Measurements from ENCODE around the gene ZBTB7C. TPM values are rescaled to one million over a fixed set of nuclear protein-coding genes. Genes with fewer than 3 reads are reported as not detected.

The ZBTB7C gene
- polyA plus RNA-seq, 1 donor (not counting 4 experiments of a cell fraction or from before 2014, with no cell fraction given): 0.58 TPM

DNA sequence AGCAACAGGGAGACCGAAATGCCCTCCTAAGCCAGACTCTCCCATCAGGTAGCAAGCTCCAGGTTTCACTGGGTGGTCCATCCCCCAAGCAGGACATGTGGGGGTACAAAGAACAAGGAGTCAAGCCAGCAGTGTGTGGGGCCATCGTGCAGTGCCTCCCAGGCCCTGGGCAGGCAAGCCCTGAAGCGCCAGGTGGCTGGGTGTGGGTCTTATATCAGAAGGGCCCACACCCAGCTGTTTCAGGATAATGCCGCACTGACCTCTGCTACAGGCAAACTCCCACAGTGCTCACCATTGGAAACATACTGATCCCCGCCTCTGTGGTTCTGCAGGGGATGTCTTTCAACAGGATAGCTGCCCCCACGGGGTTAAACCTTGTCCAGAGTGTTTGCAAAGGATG lies 304.5 kb downstream of the ZBTB7C start:
- DNase-seq (ENCODE audit: low read depth, low spot score): no peak
- Histone ChIP-seq H2AFZ (ENCODE audit: control insufficient read depth, low read length) (no peak overlapping the region), H3K9me1 (ENCODE audit: control insufficient read depth, extremely low read depth, insufficient read depth, low read length) (no peaks in the 10 kb centered on the region), H3K79me2 (ENCODE audit: control insufficient read depth, insufficient read depth, low read length) (no peaks in the 10 kb centered on the region), H3K9me3 (ENCODE audit: control insufficient read depth, low read depth, low read length) (no peaks in the 10 kb centered on the region), H3K36me3 (ENCODE audit: control insufficient read depth in 2 of 2, extremely low read depth in 1 of 2, insufficient read depth in 2 of 2, low read length in 2 of 2) (no peaks in the 10 kb centered on the region), H3K4me1 (ENCODE audit: control insufficient read depth, extremely low read depth, insufficient read depth, low read length) (no peaks in the 10 kb centered on the region), H3K27ac (ENCODE audit: control insufficient read depth, insufficient read depth, low read length) (no peak overlapping the region), H3K4me3 (ENCODE audit: control insufficient read depth in 2 of 3, extremely low read depth in 1 of 3, insufficient read depth in 2 of 3, low read depth in 1 of 3, low read length in 3 of 3) (no peak overlapping the region), H3K27me3 (ENCODE audit: control insufficient read depth, extremely low read depth, insufficient read depth, low read length) (peaks cover 28% of the 10 kb centered on the region), H3K4me2 (ENCODE audit: control insufficient read depth, extremely low read depth, insufficient read depth, low read depth, low read length) (no peak overlapping the region), H4K20me1 (ENCODE audit: control insufficient read depth, extremely low read depth, insufficient read depth, low read length) (no peaks in the 10 kb centered on the region), H3K9ac (ENCODE audit: control insufficient read depth, extremely low read depth, insufficient read depth, low read length) (no peak overlapping the region)
- no peak for FAIRE-seq
- TF ChIP-seq, protein P1, sequence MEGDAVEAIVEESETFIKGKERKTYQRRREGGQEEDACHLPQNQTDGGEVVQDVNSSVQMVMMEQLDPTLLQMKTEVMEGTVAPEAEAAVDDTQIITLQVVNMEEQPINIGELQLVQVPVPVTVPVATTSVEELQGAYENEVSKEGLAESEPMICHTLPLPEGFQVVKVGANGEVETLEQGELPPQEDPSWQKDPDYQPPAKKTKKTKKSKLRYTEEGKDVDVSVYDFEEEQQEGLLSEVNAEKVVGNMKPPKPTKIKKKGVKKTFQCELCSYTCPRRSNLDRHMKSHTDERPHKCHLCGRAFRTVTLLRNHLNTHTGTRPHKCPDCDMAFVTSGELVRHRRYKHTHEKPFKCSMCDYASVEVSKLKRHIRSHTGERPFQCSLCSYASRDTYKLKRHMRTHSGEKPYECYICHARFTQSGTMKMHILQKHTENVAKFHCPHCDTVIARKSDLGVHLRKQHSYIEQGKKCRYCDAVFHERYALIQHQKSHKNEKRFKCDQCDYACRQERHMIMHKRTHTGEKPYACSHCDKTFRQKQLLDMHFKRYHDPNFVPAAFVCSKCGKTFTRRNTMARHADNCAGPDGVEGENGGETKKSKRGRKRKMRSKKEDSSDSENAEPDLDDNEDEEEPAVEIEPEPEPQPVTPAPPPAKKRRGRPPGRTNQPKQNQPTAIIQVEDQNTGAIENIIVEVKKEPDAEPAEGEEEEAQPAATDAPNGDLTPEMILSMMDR (optimal IDR thresholded peaks at IDR 0.05 in 1 of 3, IDR thresholded peaks at IDR 0.05 in 1 of 3, conservative IDR thresholded peaks at IDR 0.05 in 1 of 3; ENCODE audit: extremely low read depth in 1 of 3, insufficient read depth in 2 of 3, low read length in 3 of 3): no peak
- TF ChIP-seq EZH2 (IDR thresholded peaks at IDR 0.05; ENCODE audit: low read length): no peak
- dilution Hi-C loops (cut with MboI; ENCODE audit: extremely low pct_ligation_motif_present, low sequenced_read_pairs): no loop called here

DNA sequence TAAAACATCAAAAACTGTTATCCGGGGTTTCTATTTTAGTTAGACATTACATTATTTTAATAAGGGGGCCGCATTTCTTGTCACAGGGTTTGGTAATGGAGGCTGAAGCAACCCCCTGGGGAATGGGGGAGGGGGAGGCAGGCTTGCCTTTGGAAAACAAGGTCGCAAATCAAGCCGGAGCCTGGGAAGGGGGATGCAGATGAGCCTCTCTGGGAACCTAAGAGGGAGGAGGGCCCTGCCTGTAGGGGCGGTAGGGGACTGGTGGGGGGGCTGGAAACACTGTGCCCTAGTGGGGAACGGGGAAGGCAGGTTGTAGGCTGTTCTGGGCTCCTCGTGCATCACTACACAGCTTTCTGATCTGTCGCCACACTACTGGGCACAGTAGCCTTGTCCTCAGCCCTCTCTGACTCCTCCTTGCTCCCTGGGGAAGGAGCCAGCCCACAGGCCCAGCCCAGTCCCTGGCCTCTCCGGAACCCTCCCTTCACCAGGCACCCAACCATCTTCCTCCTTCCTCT lies 308.5 kb downstream of the ZBTB7C start:
- Histone ChIP-seq H3K27ac (ENCODE audit: control insufficient read depth, insufficient read depth, low read length) (no peak overlapping the region), H3K36me3 (ENCODE audit: control insufficient read depth in 2 of 2, extremely low read depth in 1 of 2, insufficient read depth in 2 of 2, low read length in 2 of 2) (no peaks in the 10 kb centered on the region), H3K9me1 (ENCODE audit: control insufficient read depth, extremely low read depth, insufficient read depth, low read length) (no peaks in the 10 kb centered on the region), H2AFZ (ENCODE audit: control insufficient read depth, low read length) (no peak overlapping the region), H3K4me2 (ENCODE audit: control insufficient read depth, extremely low read depth, insufficient read depth, low read depth, low read length) (no peak overlapping the region), H4K20me1 (ENCODE audit: control insufficient read depth, extremely low read depth, insufficient read depth, low read length) (no peaks in the 10 kb centered on the region), H3K79me2 (ENCODE audit: control insufficient read depth, insufficient read depth, low read length) (no peaks in the 10 kb centered on the region), H3K27me3 (ENCODE audit: control insufficient read depth, extremely low read depth, insufficient read depth, low read length) (peaks cover 6% of the 10 kb centered on the region), H3K9ac (ENCODE audit: control insufficient read depth, extremely low read depth, insufficient read depth, low read length) (no peak overlapping the region), H3K4me1 (ENCODE audit: control insufficient read depth, extremely low read depth, insufficient read depth, low read length) (peaks cover 13% of the 10 kb centered on the region), H3K9me3 (ENCODE audit: control insufficient read depth, low read depth, low read length) (no peaks in the 10 kb centered on the region), H3K4me3 (ENCODE audit: control insufficient read depth in 2 of 3, extremely low read depth in 1 of 3, insufficient read depth in 2 of 3, low read depth in 1 of 3, low read length in 3 of 3) (no peak overlapping the region)
- dilution Hi-C loops (cut with MboI; ENCODE audit: extremely low pct_ligation_motif_present, low sequenced_read_pairs): no loop called here
- no peak for DNase-seq (ENCODE audit: low read depth, low spot score)
- TF ChIP-seq EZH2 (IDR thresholded peaks at IDR 0.05; ENCODE audit: low read length): no peak
- TF ChIP-seq, protein P1 (optimal IDR thresholded peaks at IDR 0.05 in 1 of 3, IDR thresholded peaks at IDR 0.05 in 1 of 3, conservative IDR thresholded peaks at IDR 0.05 in 1 of 3; ENCODE audit: extremely low read depth in 1 of 3, insufficient read depth in 2 of 3, low read length in 3 of 3): no peak
- no peak for FAIRE-seq
